ENCODE data around the gene PPP2R3B.
"Not testable (repeated sequence)": the region's sequence is repeated elsewhere in the genome, so short reads cannot be mapped to it uniquely, and the experiment has no call there.

Gene PPP2R3B

DNA sequence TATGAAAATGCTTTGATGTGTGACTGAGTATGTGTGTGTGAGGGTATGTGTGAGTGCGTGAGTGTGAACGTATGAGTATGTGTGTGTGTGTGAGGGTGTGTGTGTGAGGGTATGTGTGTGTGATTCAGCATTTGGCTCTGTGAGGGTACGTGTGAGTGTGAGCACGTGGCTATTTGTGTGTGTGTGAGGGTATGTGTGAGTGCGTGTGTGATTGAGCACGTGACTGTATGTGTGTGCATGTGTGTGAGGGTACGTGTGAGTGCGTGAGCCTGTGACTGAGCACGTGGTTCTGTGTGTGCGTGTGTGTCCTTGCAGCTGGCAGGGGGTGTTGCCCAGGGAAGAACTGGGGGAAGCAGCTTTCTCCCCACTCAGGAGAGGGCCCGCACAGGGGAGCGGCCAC lies 16.1 kb upstream of the PPP2R3B start:
- no peak for DNase-seq (ENCODE audit: low read depth)

DNA sequence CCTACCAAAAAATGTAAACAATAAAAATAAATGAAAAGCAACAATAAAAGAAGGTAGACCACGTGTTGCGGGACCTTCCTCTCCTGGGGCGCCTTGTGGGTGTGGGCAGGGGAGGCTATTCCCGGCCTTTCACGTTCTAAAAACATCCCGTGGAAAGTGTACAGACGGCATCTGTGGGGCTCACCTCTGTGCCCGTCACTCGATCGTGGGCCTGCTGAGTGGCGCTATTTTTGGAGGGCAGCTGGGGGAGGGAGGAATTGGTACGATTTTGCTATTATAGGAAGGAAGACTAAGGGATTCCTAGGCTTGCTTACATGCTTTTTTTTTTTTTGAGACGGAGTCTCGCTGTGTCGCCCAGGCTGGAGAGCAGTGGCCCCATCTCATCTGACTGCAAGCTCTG lies 13.6 kb upstream of the PPP2R3B start:
- DNase-seq (ENCODE audit: low read depth) = no peak

DNA sequence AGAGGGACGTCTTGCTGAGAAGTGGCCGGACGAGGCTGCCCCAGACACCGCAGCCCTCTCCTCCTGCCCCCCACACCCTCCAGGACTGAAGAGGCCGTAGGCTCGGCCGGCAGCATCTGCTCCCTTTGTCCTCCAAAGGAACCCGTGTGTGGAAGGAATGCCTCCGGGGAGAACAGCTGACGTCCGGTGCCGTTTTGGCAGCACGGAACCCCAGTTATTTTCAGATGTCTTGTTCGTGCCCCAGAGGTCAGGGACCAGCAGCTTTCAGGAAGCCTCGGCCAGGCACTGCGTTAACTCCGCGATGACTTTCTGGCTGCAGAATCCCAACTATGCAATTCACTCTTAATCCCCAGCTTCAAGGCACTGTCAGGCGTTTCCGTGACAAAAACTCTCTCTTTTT lies 10.9 kb upstream of the PPP2R3B start:
- peak; percentile 95 for DNase-seq (ENCODE audit: low read depth)

DNA sequence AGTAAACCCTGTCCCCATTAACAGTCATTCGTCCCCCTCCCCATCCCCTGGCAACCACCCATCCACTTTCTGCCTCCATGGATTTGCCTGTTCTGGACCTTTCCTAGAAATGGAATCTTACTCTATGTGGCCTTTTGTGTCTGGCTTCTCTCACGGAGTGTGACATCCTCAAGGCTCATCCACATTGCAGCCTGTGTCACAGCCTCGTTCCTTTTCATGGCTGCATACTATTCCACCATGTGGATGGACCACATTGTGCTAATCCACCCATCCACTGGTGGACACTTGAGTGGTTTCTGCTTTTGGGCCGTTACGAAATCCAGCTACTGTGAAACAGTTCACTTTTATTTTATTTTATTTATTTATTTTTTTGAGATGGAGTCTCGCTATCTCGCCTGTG lies 8.1 kb upstream of the PPP2R3B start:
- DNase-seq (ENCODE audit: low read depth) = no peak

DNA sequence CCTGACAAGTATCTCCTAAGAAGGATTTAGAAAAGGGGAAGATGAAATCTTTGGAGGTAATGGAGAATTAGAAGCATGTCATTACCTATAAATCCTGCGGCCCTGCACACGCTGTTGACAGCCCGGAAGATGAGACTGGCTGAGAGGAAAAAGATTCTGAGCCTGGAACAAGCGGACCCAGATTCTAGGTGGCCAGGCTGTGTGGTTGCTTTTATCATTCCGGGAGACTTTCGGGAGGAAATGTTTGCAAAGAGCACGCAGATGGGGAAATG lies 5.8 kb upstream of the PPP2R3B start:
- no peak for DNase-seq (ENCODE audit: low read depth)

DNA sequence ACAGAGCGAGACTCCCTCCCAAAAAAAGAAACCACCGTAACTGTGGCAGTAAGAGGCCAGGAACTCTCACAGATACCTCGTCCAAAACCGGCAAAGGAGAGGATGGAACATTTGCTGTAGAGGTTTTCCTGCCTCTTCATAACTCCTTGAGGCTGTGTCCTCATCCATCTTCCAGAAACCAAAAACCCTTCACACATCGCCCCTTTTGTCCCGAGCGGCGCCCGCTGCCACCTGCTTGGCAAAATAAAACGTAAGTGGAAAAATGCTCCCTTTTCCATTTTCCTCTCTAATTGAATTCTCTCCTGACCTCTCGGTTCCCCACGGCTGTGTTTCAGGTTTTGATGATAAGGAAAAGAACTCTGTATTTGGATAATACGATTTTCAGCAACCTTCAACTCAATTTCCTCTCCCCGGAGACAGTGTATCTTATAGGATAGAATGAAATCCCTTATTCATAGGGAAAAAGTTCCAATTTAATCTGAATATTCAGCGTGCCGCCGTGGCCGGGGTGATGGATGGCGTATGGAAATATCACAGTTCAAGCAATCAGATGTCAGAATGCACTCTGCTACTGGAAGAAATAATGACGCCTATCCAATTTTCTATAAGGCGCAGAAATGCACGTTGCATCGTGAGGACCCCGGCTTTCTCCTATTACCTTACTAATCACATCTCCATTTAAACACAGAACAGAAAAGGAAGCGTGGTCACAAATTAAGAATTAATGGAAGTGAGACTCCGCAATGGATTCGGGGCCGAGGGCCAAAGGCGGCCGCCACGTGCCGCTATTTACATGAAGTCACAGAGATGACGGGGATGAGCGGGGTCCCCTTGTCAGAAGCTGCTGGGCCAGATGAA lies 5.2 kb upstream of the PPP2R3B start:
- no peak for DNase-seq (ENCODE audit: low read depth)

DNA sequence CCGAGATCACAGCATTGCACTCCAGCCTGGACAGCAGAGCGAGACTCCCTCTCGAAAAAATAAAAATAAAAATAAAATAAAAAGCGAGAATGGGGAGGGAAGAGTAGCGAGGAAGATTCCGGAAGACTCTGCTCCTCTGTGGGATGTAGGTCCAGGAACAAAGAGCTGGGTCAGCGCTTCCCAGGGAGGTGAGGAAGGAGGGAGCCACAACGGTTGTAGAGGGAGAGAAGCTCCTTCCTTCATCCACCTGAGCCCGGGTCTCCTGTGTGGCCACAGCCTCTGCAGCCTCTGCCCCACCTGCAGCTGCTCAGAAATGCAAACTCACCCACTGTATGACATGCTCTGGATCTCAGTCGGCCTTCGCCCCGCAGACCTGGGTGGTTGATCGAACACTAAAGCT lies 3.8 kb upstream of the PPP2R3B start:
- DNase-seq (ENCODE audit: low read depth) = no peak

DNA sequence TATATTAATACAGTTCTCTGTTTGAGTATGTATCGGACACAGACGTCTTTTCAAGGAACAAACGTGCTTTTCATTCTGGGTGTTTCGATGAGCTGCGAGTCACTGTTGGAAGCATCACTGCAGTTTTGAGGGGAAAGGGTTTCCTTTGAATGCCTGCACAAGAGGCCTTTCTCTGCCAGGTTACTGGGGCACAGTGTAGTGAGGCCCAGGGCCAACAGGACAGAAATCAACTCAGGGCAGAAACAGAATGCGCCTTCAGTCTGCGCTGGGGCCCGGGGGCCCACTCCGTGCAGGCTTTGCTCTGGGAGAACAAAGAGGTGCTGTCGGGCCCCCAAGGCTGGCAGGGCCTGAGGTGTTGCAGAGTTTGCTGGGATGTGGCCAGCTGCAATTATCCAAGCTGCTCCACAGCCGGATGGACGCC lies 2.3 kb upstream of the PPP2R3B start:
- no peak for DNase-seq (ENCODE audit: low read depth)

DNA sequence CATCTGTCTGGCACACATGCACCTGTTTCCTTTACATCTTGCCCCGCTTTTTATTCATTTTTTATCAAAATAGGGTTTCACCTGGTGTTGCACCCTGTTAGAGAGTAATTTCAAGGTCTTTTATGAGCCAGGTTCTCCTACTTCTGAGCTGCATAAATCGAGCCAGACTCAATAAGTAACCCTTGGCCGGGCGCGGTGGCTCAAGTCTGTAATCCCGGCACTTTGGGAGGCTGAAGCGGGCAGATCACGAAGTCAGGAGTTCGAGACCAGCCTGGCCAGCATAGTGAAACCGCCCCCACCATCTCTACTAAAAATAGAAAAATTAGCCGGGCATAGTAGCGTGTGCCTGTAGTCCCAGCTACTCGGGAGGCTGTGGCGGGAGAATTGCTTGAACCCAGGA lies 1.0 kb upstream of the PPP2R3B start:
- no peak for DNase-seq (ENCODE audit: low read depth)

DNA sequence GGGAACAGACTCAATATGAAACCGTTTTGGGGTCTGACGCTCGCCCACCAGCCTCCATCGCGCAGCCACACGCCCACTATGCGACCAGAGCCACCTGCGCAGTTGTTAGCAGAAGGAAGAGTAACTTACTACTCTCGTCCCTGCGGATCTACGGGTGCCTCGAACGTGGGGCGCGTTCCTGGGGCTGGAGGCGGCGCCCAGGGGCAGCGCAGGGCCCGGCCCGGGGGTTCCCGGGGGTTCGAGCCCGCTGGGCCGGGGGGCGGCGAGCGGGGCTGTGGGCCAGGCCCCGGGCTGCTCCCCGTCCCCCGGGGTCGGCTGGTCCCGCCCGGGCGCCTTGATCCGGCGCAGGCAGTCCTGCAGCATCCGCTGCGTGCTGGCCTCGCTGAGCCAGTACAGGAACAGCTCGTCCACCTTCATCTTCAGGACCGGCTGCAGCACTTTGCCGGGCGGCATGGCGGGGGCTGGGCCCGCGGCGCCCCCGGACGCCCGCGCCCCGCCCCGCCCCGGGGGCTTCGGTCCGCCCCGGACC lies 404 bp downstream of the PPP2R3B start:
- DNase-seq (ENCODE audit: low read depth) = no peak

DNA sequence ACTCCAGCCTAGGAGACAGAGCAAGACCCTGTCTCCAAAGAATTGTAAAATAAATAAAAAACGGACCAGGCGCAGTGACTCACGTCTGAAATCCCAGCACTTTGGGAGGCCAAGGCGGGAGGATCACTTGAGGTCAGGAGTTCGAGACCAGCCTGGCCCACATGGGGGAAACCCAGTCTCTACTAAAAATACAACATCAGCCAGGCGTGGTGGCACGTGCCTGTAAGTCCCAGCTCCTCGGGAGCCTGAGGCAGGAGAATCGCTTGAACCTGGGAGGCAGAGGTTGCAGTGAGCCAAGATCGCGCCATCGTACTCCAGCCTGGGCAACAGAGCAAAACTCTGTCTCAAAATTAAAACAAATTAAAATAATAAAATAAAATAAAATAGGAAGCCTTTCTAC lies 971 bp downstream of the PPP2R3B start:
- not testable (repeated sequence) for DNase-seq (ENCODE audit: low read depth)

DNA sequence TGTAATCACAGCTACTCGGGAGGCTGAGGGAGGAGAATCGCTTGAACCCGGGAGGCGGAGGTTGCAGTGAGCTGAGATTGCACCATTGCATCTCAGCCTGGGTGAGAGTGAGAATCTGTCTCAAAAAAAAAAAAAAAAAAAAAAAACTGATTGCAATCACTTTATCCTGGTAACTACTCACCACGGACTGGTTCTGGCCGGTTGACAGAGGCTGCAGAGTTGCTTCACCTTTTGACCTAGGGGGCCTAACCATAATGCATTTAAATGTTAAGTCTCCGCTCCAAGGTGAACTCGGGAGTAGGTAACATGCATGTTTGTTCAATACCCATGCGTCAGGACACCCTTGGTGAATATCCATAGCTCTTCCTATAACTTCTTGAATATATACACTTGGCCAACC lies 1.8 kb downstream of the PPP2R3B start:
- no peak for DNase-seq (ENCODE audit: low read depth)

DNA sequence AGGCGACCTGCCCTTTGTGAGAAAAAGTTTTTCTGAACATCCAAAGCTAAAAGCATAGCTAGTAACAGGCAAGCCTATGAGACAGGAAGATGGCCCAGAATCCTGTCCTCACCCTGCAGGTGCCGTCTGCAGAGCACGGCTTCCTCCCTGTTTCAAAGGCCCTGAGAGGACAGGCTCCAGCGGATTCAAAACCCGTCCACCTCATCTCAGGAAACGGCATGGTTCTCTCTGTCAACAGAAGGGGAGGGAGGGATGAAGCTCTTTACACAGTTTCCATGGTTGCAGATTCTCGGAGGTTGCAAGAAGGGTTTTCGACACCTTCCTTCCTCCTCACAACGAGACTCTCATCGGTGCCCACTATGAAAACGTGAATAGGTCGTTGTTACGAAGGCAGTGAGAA lies 8.3 kb downstream of the PPP2R3B start:
- DNase-seq (ENCODE audit: low read depth) = no peak

DNA sequence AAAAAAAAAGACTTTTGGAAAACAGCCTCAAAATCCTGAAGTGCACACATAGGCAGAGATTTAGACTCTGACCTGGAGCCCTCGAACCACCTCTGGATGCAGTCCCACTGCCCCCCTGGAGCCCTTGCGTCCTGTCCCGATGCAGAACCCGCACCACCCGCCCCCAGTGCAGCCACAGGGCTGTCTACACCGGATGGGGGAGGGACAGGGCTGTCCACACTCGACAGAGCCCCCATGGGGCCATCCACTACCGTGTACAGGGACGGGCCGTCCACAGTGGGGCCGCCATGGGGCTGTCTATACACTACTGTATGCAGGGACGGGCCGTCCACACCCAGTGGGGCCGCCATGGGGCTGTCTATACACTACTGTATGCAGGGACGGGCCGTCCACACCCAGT lies 10.5 kb downstream of the PPP2R3B start:
- DNase-seq (ENCODE audit: low read depth) = not testable (repeated sequence)

DNA sequence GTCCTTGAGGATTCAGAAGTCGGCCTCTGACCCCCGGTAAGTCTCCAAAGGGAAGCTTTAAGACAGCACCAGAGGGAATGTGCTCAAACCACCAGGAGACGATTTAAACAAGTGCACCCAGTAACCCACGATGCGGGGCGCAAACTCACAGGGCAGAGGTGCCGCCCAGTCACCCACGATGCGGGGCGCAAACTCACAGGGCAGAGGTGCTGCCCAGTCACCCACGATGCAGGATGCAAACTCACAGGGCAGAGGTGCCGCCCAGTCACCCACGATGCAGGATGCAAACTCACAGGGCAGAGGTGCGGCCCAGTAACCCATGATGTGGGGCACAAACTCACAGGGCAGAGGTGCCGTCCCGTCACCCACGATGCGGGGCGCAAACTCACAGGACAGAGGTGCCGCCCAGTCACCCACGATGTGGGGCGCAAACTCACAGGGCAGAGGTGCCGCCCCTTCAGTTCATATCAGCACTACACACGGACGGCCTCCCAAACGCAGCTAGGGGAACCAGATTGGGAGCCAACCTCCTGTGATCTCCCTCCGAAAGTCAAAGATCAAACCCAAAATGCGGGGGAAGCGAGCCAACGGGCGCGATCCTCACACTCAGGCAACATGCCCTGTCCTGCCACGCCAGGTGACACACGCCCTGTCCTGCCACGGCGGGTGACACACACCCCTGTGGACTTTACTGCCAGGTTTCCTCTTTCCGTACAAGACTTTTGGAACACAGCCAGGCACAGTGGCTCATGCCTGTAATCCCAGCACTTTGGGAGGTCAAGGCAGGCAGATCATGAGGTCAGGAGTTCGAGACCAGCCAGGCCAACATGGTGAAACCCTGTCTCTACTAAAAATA lies 11.3 kb downstream of the PPP2R3B start:
- DNase-seq (ENCODE audit: low read depth) = no peak

DNA sequence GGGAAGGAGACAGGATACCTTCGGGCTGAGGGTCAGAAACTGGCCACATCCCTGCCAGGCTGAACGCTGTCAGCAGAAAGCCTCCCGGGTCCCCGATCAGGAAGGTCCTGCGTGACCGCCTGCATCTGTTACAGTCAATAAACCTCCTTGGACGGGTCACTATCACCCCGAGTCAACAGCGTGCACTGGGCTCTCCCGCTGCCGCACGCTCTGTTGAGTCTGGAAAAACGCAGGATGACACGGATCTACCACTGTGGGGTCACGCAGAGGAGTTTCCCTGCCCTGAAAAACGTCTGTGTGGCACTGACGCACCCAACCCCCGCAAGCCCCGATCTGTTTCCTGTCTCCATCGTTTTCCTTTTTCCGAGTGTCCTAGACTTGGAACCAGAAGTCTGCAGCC lies 12.1 kb downstream of the PPP2R3B start:
- peak; percentile 15 for DNase-seq (ENCODE audit: low read depth)

DNA sequence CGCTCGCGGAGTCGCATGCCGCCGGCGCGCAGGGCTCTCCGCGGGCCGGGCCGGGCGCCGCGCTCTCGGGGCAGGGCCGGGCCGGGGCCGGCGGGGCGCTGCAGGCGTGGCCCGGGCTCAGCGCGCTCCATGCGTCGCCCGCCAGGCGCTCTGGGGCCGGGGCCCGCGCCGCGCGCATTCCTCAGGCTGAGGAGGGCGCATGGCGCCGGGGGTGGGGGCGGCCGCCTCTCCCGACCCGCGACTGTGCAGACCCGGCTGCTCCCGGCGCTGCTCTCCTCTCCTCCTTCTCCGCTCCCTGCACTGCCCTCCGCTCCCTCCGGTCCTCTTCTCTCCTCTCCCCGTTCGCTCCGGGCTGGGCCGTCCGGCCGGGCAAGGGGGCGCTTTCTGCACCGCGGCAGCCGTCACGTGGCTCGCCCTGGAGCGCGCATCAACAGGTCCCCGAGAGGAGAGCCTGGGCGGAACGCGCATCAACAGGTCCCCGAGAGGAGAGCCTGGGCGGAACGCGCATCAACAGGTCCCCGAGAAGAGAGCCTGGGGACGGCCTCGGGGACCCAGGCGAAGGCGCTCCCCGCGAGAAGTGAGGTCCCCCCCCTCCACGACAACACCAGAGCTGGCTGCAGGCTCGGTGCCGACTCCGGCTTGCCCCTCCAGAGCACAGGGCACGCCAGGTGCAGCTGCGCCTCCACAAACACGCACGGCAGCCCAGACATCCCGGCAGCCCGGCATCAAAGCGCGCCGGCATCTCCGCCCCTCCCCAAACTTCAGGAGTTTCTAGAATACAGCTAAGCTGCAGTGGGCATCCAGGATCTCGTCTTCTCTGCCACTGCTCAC lies 12.9 kb downstream of the PPP2R3B start:
- peak; percentile 54 for DNase-seq (ENCODE audit: low read depth)

DNA sequence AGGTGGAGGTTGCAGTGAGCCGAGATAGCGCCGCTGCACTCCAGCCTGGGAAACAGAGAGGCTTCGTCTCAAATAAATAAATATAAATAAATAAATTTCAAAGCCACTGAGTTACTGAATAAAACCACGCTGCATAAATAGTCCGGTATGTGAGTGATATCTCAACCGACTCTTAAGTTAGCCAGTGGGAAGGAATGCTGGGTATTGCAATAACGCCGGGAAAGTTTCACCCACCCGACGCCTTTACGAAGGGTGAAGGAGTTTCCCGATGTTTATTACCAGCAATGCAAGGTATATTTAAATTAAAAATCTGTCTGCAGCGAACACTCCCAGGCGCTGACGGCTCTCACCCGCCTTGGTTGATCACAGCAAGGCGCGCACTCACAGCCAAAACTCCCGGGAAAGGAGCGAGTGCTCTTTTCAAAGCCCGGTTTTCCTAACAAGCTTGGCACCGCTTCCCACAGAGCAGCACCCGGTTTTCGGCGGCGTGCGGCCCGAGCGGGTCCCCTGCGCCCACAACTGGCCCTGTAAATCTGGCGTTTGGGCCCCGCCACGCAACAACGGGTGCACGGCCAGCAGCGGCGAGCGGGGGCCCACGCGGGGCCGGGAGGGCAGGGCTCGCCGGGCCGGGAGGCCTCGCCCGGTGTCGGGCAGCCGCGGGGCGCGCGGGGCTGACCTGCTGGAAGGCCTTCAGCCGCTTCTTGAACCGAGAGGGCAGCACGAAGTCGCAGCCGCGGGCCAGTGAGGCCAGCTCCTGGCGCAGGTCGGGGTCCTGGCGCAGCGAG lies 13.7 kb downstream of the PPP2R3B start:
- DNase-seq (ENCODE audit: low read depth) = peak; percentile 59

DNA sequence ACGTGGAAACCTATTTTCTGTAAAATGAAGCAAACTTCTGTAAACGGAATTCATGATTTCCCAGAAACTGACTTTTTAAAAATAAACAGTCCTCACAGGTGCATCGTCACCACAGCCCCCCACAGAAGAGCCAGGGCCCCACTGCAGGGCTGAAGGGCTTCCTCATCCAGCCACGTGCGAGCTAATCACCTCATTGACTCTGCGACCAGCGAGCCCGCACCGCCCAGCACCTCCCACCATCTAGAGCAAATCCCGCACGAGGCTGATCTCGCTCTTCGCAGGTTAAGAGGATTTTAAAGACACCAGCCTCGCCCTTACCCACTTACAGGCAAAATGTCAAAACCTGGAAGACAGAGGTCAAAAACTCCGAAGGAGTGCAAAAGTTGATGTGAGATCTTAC lies 14.8 kb downstream of the PPP2R3B start:
- no peak for DNase-seq (ENCODE audit: low read depth)

DNA sequence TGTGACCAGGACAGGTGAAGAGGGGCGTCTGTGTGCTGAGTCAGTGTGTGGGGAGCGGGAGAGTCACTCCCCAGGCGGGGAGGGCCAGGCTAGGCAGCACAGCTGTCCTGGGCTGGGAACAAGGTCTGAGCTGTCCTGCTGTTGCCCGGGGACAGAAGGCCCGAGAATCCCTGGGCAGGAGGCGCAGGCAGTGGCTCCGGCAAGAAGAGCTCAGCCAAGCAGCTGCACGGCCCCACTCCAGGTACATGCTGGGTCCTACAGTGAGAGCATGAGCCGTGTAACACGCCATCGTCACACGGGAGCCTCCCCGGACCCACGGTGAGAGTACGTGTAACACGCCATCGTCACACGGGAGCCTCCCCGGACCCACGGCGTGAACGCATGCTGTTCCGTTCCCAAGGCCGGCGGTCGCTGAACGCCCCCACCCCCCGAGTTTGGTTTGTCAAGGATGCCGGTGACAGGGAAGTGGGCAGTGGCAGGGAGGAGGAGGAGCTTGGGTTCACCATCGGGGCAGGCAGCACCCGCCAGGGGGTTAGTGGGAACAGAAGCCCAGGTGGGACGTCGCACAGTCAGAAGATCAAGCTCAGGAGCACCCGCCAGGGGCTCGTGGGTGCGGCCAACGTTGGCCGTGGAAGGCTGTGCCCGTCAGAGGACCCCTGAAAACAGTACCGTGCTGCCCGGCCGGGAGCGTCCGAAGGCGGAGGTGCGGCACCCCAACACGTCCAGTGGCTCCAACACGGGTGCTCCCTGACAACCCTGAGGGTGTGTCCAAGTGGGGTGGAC lies 15.6 kb downstream of the PPP2R3B start:
- DNase-seq (ENCODE audit: low read depth) = no peak

Measured in iris pigment epithelial cell (primary cell).